OCI-LY1 (cell line): Measurements from ENCODE around the gene SLC5A1.

Source experiments
- CTCF ChIP-seq: fragments of 200-600 bp; sonication (generic), shearing (Covaris generic); IDR thresholded peaks from 2 replicates; pipeline ENCODE4 v1.5.1; 2017; ENCODE audit warnings: mild to moderate bottlenecking, antibody characterized with exemption, low read length, moderate library complexity, mixed read lengths
- EZH2 ChIP-seq: fragments of 200-600 bp; sonication (generic), shearing (Covaris generic); IDR thresholded peaks from 2 replicates; pipeline ENCODE4 v1.8.0; 2017; ENCODE audit warnings: borderline replicate concordance, mixed run types, mild to moderate bottlenecking, antibody characterized with exemption, low read length, moderate library complexity, mixed read lengths

GRCh38 chr22:32088084-32088483 lies 45.0 kb downstream of the SLC5A1 start:
- TF ChIP-seq CTCF, result no peak
- TF ChIP-seq EZH2, result no peak
